Fibroblast of gingiva (primary cell): Measurements from ENCODE around the gene RGL3.
"Not testable (repeated sequence)": the region's sequence is repeated elsewhere in the genome, so short reads cannot be mapped to it uniquely, and the experiment has no call there.

ENCODE experiments used
- DNase-seq: peaks from one replicate; pipeline ENCODE4 v3.0.0-alpha.2; 2011; ENCODE audit warnings: low read depth

Gene RGL3

GRCh38 chr19:11418549-11419506 lies at the start of gene RGL3:
TSS of gene RGL3 (minus strand) at chr19:11419314. CDS start at chr19:11419278, 36 bp downstream.
- no peak for DNase-seq

- DNase-seq: not testable (repeated sequence)
These were observed 49.2 kb upstream of the RGL3 start for GRCh38 chr19:11468266-11468845.

GRCh38 chr19:11465600-11465999 lies 46.5 kb upstream of the RGL3 start:
- no peak for DNase-seq

- DNase-seq: no peak
These were observed 45.5 kb upstream of the RGL3 start for GRCh38 chr19:11464333-11465265.

GRCh38 chr19:11463391-11463790 lies 44.3 kb upstream of the RGL3 start:
- no peak for DNase-seq

GRCh38 chr19:11461453-11461852 lies 42.3 kb upstream of the RGL3 start:
- no peak for DNase-seq

GRCh38 chr19:11460207-11460606 lies 41.1 kb upstream of the RGL3 start:
- no peak for DNase-seq

GRCh38 chr19:11458912-11459311 lies 39.8 kb upstream of the RGL3 start:
- not testable (repeated sequence) for DNase-seq

- DNase-seq: no peak
These were observed 39.3 kb upstream of the RGL3 start for GRCh38 chr19:11458236-11458900.

- no peak for DNase-seq
These were observed 38.7 kb upstream of the RGL3 start for GRCh38 chr19:11457831-11458230.

GRCh38 chr19:11457115-11457514 lies 38.0 kb upstream of the RGL3 start:
- DNase-seq: no peak

- no peak for DNase-seq
These were observed 37.5 kb upstream of the RGL3 start for GRCh38 chr19:11456659-11457058.

- not testable (repeated sequence) for DNase-seq
These were observed 36.1 kb upstream of the RGL3 start for GRCh38 chr19:11455233-11455554.

GRCh38 chr19:11453468-11454341 lies 34.6 kb upstream of the RGL3 start:
- no peak for DNase-seq

- no peak for DNase-seq
These were observed 33.7 kb upstream of the RGL3 start for GRCh38 chr19:11452620-11453310.

GRCh38 chr19:11451871-11452619 lies 32.9 kb upstream of the RGL3 start:
- no peak for DNase-seq

- DNase-seq: no peak
These were observed 32.3 kb upstream of the RGL3 start for GRCh38 chr19:11451327-11451870.

GRCh38 chr19:11450570-11451326 lies 31.6 kb upstream of the RGL3 start:
- DNase-seq: no peak
